ENCODE data around the gene COLEC11. TPM values are rescaled to one million over a fixed set of nuclear protein-coding genes. Genes with fewer than 3 reads are reported as not detected.

The COLEC11 gene
- total and polyA plus RNA-seq, 10 of the 15 experiments (the other 5 are each of a cell fraction or from before 2014, with no cell fraction given), result 0.08 to 0.74 (median 0.14) TPM; not detected in 4

DNA sequence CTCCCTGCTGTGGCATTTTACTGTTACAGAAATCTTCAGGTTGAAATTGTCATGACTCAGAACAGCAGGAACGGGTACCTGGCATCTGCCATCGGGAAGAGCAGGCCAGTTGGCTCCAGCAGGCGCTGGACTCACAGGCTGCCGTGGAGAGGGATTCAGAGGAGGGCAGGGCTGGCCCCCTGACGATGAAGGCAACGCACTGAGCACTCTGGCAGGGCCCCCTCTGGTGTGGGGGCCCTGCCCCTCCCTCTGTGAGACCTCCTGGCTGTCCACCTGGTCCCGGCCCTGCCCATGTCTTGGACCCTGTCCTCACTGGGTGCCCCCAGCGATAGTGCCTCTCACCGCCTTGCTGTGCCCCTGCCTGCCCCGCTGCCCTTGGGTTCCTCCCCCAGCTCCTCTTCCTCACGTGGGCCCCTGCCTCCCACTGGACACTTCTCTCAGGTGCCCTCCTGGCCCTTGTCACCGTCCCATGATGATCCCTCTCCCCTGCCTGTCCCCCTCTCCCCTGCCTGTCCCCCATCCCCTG, 39.7 kb downstream of the COLEC11 start:
- in situ Hi-C loops (cut with MboI), result no loop called here
- no peaks in the 10 kb centered on the region for H3K36me3 ChIP-seq (ENCODE audit: control insufficient read depth in 2 of 2, insufficient read depth in 2 of 2, low read length in 1 of 2)
- ChIA-PET POLR2A (no interaction called here), CTCF (no interaction called here), RAD21 (ENCODE audit: unreplicated experiment) (no interaction called here), SMC1A (ENCODE audit: uncharacterized antibody, unreplicated experiment) (no interaction called here)
- H3K9me3 ChIP-seq (replicated peaks; ENCODE audit: control insufficient read depth, insufficient read depth, low read length), result no peaks in the 10 kb centered on the region
- H3K4me1 ChIP-seq (ENCODE audit: control insufficient read depth, insufficient read depth, low read length), result no peaks in the 10 kb centered on the region
- WGBS (ENCODE audit: insufficient coverage, insufficient replicate concordance, low lambda C conversion rate, missing lambda C conversion rate), result 44% methylated on average over 8 of the region's 12 CpGs
- no peaks in the 10 kb centered on the region for H3K27me3 ChIP-seq (replicated peaks in 1 of 2; ENCODE audit: control insufficient read depth in 2 of 2, insufficient read depth in 2 of 2, low read length in 1 of 2)
- H3K79me2 ChIP-seq (ENCODE audit: control insufficient read depth, insufficient read depth, low read length), result no peaks in the 10 kb centered on the region
- H3K4me2 ChIP-seq (ENCODE audit: control insufficient read depth, insufficient read depth), result no peak overlapping the region
- H2AFZ ChIP-seq (ENCODE audit: control insufficient read depth, low read depth, low read length), result no peak overlapping the region
- no peak for TF ChIP-seq LARP7 (IDR thresholded peaks at IDR 0.05)
- H3K27ac ChIP-seq (ENCODE audit: control insufficient read depth, insufficient read depth), result no peak overlapping the region
- no peak overlapping the region for H3K9ac ChIP-seq (ENCODE audit: control insufficient read depth, insufficient read depth, low read length)
- BruUV-seq (replicated peaks), result no TSS peak
- no peak for FAIRE-seq
- ATAC-seq, result no peak
- H4K20me1 ChIP-seq (ENCODE audit: control insufficient read depth, insufficient read depth), result no peaks in the 10 kb centered on the region
- no peak for DNase-seq (ENCODE audit: low read depth, low spot score)
- intact Hi-C loops (cut with micrococcal nuclease; ENCODE audit: unreplicated experiment), result no loop called here
- no peak overlapping the region for H3K4me3 ChIP-seq

DNA sequence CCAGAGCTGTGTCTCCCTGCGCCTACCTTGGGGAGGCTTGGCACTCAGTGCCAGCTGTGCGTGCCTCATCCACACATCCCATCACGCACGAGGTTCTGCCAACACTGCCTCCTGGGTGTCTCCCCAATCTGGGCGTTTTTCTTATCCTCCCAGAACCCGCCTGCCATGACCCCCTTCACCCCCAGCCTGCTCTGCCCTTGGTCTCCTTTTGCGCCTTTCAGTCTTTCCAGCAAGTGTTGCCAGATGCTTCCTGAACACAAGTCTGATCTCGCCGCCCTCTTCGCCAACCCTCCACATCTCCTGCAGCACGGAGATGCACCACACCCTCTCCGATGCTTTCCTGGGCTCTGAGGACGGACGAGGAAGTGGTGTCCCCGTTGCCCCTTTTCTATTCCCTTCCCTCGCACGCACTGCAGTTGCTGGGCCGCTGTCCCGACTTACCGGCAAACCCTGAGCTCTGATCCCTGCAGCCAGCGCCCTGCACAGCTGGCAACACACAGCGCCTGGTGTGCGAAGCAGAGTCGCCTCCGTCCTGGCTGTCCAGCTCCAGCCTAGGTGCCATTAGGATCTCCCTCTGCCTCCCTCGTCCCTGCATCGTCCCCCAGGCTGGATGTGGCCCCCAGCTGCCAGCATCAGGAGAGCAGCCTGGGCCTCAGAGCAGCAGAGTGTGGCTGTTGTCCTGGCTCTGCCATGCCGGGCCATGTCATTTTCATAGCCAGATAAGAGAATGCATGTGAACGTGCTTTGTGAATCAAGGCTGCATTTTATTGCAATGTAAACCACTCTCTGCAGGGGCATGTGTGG, 40.5 kb downstream of the COLEC11 start:
- Histone ChIP-seq H3K36me3 (ENCODE audit: control insufficient read depth in 2 of 2, insufficient read depth in 2 of 2, low read length in 1 of 2) (no peaks in the 10 kb centered on the region), H2AFZ (ENCODE audit: control insufficient read depth, low read depth, low read length) (no peak overlapping the region), H3K4me1 (ENCODE audit: control insufficient read depth, insufficient read depth, low read length) (no peaks in the 10 kb centered on the region), H3K4me3 (no peak overlapping the region), H3K4me2 (ENCODE audit: control insufficient read depth, insufficient read depth) (no peak overlapping the region), H4K20me1 (ENCODE audit: control insufficient read depth, insufficient read depth) (no peaks in the 10 kb centered on the region), H3K9ac (ENCODE audit: control insufficient read depth, insufficient read depth, low read length) (no peak overlapping the region), H3K9me3 (replicated peaks; ENCODE audit: control insufficient read depth, insufficient read depth, low read length) (no peaks in the 10 kb centered on the region), H3K79me2 (ENCODE audit: control insufficient read depth, insufficient read depth, low read length) (no peaks in the 10 kb centered on the region), H3K27me3 (replicated peaks in 1 of 2; ENCODE audit: control insufficient read depth in 2 of 2, insufficient read depth in 2 of 2, low read length in 1 of 2) (no peaks in the 10 kb centered on the region), H3K27ac (ENCODE audit: control insufficient read depth, insufficient read depth) (no peak overlapping the region)
- in situ Hi-C loops (cut with MboI) (no loop called here), intact Hi-C loops (cut with micrococcal nuclease; ENCODE audit: unreplicated experiment) (no loop called here)
- ATAC-seq (no peak), DNase-seq (ENCODE audit: low read depth, low spot score) (no peak), FAIRE-seq (no peak)
- ChIA-PET RAD21 (ENCODE audit: unreplicated experiment) (no interaction called here), SMC1A (ENCODE audit: uncharacterized antibody, unreplicated experiment) (no interaction called here), POLR2A (no interaction called here), CTCF (no interaction called here)
- no peak for TF ChIP-seq EP300 (IDR thresholded peaks at IDR 0.05; ENCODE audit: borderline replicate concordance in 1 of 2, control insufficient read depth in 1 of 2, low read depth in 2 of 2, low read length in 2 of 2)
- TF ChIP-seq PAX8 (IDR thresholded peaks at IDR 0.05), result no peak
- TF ChIP-seq IKZF2 (IDR thresholded peaks at IDR 0.05), result no peak
- TF ChIP-seq, protein P1, sequence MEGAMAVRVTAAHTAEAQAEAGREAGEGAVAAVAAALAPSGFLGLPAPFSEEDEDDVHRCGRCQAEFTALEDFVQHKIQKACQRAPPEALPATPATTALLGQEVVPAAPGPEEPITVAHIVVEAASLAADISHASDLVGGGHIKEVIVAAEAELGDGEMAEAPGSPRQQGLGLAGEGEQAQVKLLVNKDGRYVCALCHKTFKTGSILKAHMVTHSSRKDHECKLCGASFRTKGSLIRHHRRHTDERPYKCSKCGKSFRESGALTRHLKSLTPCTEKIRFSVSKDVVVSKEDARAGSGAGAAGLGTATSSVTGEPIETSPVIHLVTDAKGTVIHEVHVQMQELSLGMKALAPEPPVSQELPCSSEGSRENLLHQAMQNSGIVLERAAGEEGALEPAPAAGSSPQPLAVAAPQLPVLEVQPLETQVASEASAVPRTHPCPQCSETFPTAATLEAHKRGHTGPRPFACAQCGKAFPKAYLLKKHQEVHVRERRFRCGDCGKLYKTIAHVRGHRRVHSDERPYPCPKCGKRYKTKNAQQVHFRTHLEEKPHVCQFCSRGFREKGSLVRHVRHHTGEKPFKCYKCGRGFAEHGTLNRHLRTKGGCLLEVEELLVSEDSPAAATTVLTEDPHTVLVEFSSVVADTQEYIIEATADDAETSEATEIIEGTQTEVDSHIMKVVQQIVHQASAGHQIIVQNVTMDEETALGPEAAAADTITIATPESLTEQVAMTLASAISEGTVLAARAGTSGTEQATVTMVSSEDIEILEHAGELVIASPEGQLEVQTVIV (IDR thresholded peaks at IDR 0.05; ENCODE audit: borderline replicate concordance, partially characterized antibody), result no peak
- TF ChIP-seq JUND (IDR thresholded peaks at IDR 0.05; ENCODE audit: low read depth, low read length), result no peak
- no peak for TF ChIP-seq DPF2 (IDR thresholded peaks at IDR 0.05)
- no peak for TF ChIP-seq MYB (IDR thresholded peaks at IDR 0.05; ENCODE audit: borderline replicate concordance, low read depth, low read length)
- TF ChIP-seq CBX5 (IDR thresholded peaks at IDR 0.05; ENCODE audit: low read depth), result no peak
- no peak for TF ChIP-seq IKZF1 (conservative IDR thresholded peaks at IDR 0.05)
- TF ChIP-seq TAF1 (IDR thresholded peaks at IDR 0.05; ENCODE audit: borderline replicate concordance, low read depth, low read length), result no peak
- no peak for TF ChIP-seq JUNB (IDR thresholded peaks at IDR 0.05)
- no peak for TF ChIP-seq RAD21 (IDR thresholded peaks at IDR 0.05; ENCODE audit: insufficient read depth, low read depth, low read length)
- WGBS (ENCODE audit: insufficient coverage, insufficient replicate concordance, low lambda C conversion rate, missing lambda C conversion rate), result 52% methylated on average over 29 of the region's 29 CpGs
- BruUV-seq (replicated peaks), result no TSS peak

Measured in GM12878 (cell line).